PC-9 (cell line): ENCODE data around the gene TRIP13. TPM values are rescaled to one million over a fixed set of nuclear protein-coding genes. Genes with fewer than 3 reads are reported as not detected.

Experiments used
- BruUV-seq: library from RNA; stranded (reverse); fragments of 400-500 nt; replicated peaks from 2 replicates; lab custom pipeline; 2021; lab: Mats Ljungman, UMichigan
- CTCF ChIA-PET: fragments of 300-600 bp; sonication (Branson Sonifier 250); formaldehyde crosslinking; loops from one replicate; lab custom pipeline; 2022; ENCODE audit warnings: antibody characterized with exemption; lab: Charles Lee
- POLR2A ChIA-PET: fragments of 300-600 bp; sonication (Branson Sonifier 250); formaldehyde crosslinking; loops from one replicate; lab custom pipeline; 2022; ENCODE audit warnings: antibody characterized with exemption; ENCODE audit not compliant: unreplicated experiment; lab: Charles Lee
- DNase-seq, 2 experiments: peaks; one replicate each; pipeline versions ENCODE4 v3.0.0 to v3.0.0-alpha.2; 2015 to 2022; ENCODE audit warnings: mixed read lengths in 1 of 2
- H2AFZ ChIP-seq: fragments of 200-600 bp; sonication (generic); 2 replicates; pipeline ENCODE4 v1.8.1; 2017; ENCODE audit warnings: antibody characterized with exemption
- H3F3A ChIP-seq: fragments of 200-600 bp; sonication (generic); 2 replicates; pipeline ENCODE4 v1.8.1; 2017; ENCODE audit warnings: antibody characterized with exemption, mild to moderate bottlenecking, low read depth; ENCODE audit not compliant: insufficient read depth
- H3K27ac ChIP-seq: fragments of 200-600 bp; sonication (generic); 2 replicates; pipeline ENCODE4 v1.6.1; 2016; ENCODE audit warnings: mixed run types
- H3K27me3 ChIP-seq: fragments of 200-600 bp; sonication (generic); 2 replicates; pipeline ENCODE4 v1.6.1; 2016; ENCODE audit warnings: low read depth, mixed run types; ENCODE audit not compliant: insufficient read depth
- H3K36me3 ChIP-seq: fragments of 200-600 bp; sonication (generic); 2 replicates; pipeline ENCODE4 v1.6.1; 2016; ENCODE audit warnings: low read depth, mixed run types
- H3K4me1 ChIP-seq: fragments of 200-600 bp; sonication (generic); replicated peaks from 2 replicates; pipeline ENCODE4 v1.6.1; 2016; ENCODE audit warnings: mixed run types; ENCODE audit not compliant: insufficient read depth
- H3K4me2 ChIP-seq: fragments of 200-600 bp; sonication (generic); 2 replicates; pipeline ENCODE4 v1.6.1; 2017; ENCODE audit warnings: mixed run types
- H3K4me3 ChIP-seq: fragments of 200-600 bp; sonication (generic); 2 replicates; pipeline ENCODE4 v1.6.1; 2016; ENCODE audit warnings: mixed run types
- H3K79me2 ChIP-seq: fragments of 200-600 bp; sonication (generic); 2 replicates; pipeline ENCODE4 v1.6.1; 2017; ENCODE audit warnings: low read depth, mixed run types
- H3K9me2 ChIP-seq: fragments of 200-600 bp; sonication (generic); 2 replicates; pipeline ENCODE4 v1.8.1; 2017; ENCODE audit warnings: mild to moderate bottlenecking; ENCODE audit not compliant: insufficient read depth
- H3K9me3 ChIP-seq: fragments of 200-600 bp; sonication (generic); 2 replicates; pipeline ENCODE4 v1.8.1; 2016; ENCODE audit warnings: low read depth; ENCODE audit not compliant: insufficient read depth
- H4K20me1 ChIP-seq: fragments of 200-600 bp; sonication (generic); 2 replicates; pipeline ENCODE4 v1.8.1; 2017; ENCODE audit not compliant: insufficient read depth
- CTCF ChIP-seq: fragments of 200-600 bp; sonication (generic); conservative IDR thresholded peaks from 2 replicates; pipeline ENCODE4 v1.6.1; 2017; ENCODE audit warnings: mixed run types, antibody characterized with exemption, mild to moderate bottlenecking, moderate library complexity
- EZH2 ChIP-seq: fragments of 200-600 bp; sonication (generic); IDR thresholded peaks from 2 replicates; pipeline ENCODE4 v1.8.0; 2017; ENCODE audit warnings: antibody characterized with exemption, low read depth
- intact Hi-C: fragments of 100-400 bp; cut with micrococcal nuclease; formaldehyde crosslinking; loops from one replicate; pipeline ENCODE4 v1.10.0; 2022; ENCODE audit not compliant: unreplicated experiment
- total RNA-seq: library from RNA; stranded (reverse); gene quantifications from 2 replicates; pipeline ENCODE4 v1.2.3, GENCODE V29; 2021

Gene TRIP13
- total RNA-seq, 1 experiment from 2014 or later: 74.0 TPM

- no peaks in the 10 kb centered on the region for H3K4me1 ChIP-seq
- 0 out of 2 replicates have a peak, but pooled peaks cover 3% of the 10 kb centered on the region for H3K36me3 ChIP-seq
- ChIA-PET POLR2A (interaction anchor here (0.8 kb wide), 1 partner anchor 360 kb away, joined by 5 read pairs; no protein-coding TSS in a partner anchor), CTCF (no interaction called here)
- peaks cover 34% of the 10 kb centered on the region for H4K20me1 ChIP-seq
- TF ChIP-seq EZH2 (no peak), CTCF (no peak)
- H3K9me2 ChIP-seq: no peaks in the 10 kb centered on the region
- BruUV-seq: no TSS peak
- H3K9me3 ChIP-seq: no peaks in the 10 kb centered on the region
- no peak overlapping the region for H2AFZ ChIP-seq
- no peak overlapping the region for H3K27ac ChIP-seq
- no peaks in the 10 kb centered on the region; the same call in 1 of the 2 replicates for H3F3A ChIP-seq
- intact Hi-C loops: no loop called here
- no peak overlapping the region for H3K4me2 ChIP-seq
- no peaks in the 10 kb centered on the region for H3K27me3 ChIP-seq
- H3K4me3 ChIP-seq: no peak overlapping the region
- H3K79me2 ChIP-seq: no peaks in the 10 kb centered on the region
- DNase-seq: no peak
These were observed 30.1 kb upstream of the TRIP13 start for GRCh38 chr5:862367-863243.

- Histone ChIP-seq H3K9me3 (no peaks in the 10 kb centered on the region), H3K4me1 (no peaks in the 10 kb centered on the region), H2AFZ (no peak overlapping the region), H3K27me3 (no peaks in the 10 kb centered on the region), H3K36me3 (peaks cover 10% of the 10 kb centered on the region; the same call in 1 of the 2 replicates), H3K27ac (no peak overlapping the region), H3K4me2 (no peak overlapping the region), H4K20me1 (peaks cover 32% of the 10 kb centered on the region), H3K79me2 (no peaks in the 10 kb centered on the region), H3F3A (no peaks in the 10 kb centered on the region; the same call in 1 of the 2 replicates), H3K9me2 (no peaks in the 10 kb centered on the region), H3K4me3 (no peak overlapping the region)
- no peak for DNase-seq
- TF ChIP-seq EZH2 (no peak), CTCF (peak; percentile 11; the same call in 1 of the 2 replicates)
- intact Hi-C loops: no loop called here
- POLR2A ChIA-PET: interaction anchor here (0.6 to 0.8 kb wide), 2 partner anchors 27 to 361 kb away, joined by 3 to 5 read pairs; no protein-coding TSS in a partner anchor
- BruUV-seq: no TSS peak
- CTCF ChIA-PET: no interaction called here
These were observed 29.4 kb upstream of the TRIP13 start for GRCh38 chr5:863244-863805.

GRCh38 chr5:864492-865167, 28.1 kb upstream of the TRIP13 start:
- Histone ChIP-seq H3K27ac (no peak overlapping the region), H3K79me2 (no peaks in the 10 kb centered on the region), H3K9me2 (no peaks in the 10 kb centered on the region), H4K20me1 (peaks cover 28% of the 10 kb centered on the region), H3K27me3 (no peaks in the 10 kb centered on the region), H3K4me2 (no peak overlapping the region), H3K9me3 (no peaks in the 10 kb centered on the region), H3K4me3 (no peak overlapping the region), H3K36me3 (peaks cover 22% of the 10 kb centered on the region), H2AFZ (no peak overlapping the region), H3F3A (no peaks in the 10 kb centered on the region), H3K4me1 (no peaks in the 10 kb centered on the region)
- no peak for DNase-seq
- TF ChIP-seq CTCF (no peak), EZH2 (no peak)
- BruUV-seq: no TSS peak
- POLR2A ChIA-PET: no interaction called here
- CTCF ChIA-PET: no interaction called here
- intact Hi-C loops: no loop called here
